Measurements from ENCODE around the gene BCL3.

DNA sequence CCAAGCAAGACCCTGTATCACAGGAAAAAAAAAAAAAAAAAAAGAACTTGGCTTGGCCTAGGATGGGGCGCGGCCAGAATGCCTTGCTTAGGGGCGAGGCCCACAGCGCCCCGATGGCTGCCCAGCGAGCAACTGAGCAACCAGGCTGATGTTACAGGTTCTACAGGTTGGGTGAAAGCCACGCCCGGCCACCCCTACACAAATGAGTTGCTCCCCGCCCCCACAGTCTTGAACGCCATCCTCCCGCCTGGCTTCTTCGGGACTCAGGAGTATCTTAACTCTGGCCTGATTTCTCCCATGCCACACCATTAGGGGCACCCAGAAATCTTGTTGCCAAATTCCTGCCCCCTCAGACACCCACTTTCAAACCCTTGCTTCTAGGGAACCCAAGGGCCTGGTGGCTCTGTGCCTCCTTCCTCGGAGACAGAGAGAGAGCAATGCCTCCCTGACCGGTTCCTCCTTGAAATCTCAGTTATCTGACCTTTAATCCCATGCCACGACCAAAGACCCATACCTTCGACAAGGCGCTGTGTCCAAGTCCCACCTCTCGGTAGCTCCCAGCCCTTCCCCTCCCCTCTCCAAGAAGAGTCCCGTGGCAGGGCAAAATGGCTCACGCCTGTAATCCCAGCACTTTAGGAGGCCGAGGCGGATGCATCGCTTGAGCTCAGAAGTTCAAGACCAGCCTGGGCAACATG is 28.0 kb downstream of the BCL3 start:
- TF ChIP-seq, protein P1, sequence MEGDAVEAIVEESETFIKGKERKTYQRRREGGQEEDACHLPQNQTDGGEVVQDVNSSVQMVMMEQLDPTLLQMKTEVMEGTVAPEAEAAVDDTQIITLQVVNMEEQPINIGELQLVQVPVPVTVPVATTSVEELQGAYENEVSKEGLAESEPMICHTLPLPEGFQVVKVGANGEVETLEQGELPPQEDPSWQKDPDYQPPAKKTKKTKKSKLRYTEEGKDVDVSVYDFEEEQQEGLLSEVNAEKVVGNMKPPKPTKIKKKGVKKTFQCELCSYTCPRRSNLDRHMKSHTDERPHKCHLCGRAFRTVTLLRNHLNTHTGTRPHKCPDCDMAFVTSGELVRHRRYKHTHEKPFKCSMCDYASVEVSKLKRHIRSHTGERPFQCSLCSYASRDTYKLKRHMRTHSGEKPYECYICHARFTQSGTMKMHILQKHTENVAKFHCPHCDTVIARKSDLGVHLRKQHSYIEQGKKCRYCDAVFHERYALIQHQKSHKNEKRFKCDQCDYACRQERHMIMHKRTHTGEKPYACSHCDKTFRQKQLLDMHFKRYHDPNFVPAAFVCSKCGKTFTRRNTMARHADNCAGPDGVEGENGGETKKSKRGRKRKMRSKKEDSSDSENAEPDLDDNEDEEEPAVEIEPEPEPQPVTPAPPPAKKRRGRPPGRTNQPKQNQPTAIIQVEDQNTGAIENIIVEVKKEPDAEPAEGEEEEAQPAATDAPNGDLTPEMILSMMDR (IDR thresholded peaks at IDR 0.05; ENCODE audit: low read length) = no peak
- TF ChIP-seq EZH2 (IDR thresholded peaks at IDR 0.05; ENCODE audit: borderline replicate concordance, low read length) = no peak
